Mucosa of gallbladder (tissue), 1 donor: ENCODE data around the gene CNBP. TPM values are rescaled to one million over a fixed set of nuclear protein-coding genes. Genes with fewer than 3 reads are reported as not detected.
A peak's percentile ranks its signal among the peaks of the same experiment; 100 is the strongest.
"Not testable (repeated sequence)": the region's sequence is repeated elsewhere in the genome, so short reads cannot be mapped to it uniquely, and the experiment has no call there.

ENCODE experiments used
- DNase-seq: peaks from one replicate; pipeline ENCODE4 v3.0.0-alpha.2; 2020; ENCODE audit warnings: low spot score
- total RNA-seq: library from RNA; stranded (reverse); gene quantifications from one replicate; pipeline ENCODE4 v1.2.1, GENCODE V29; 2021
- donor health status: DM: no; HTN: no; CAD: no.

Gene CNBP
- total RNA-seq, 1 donor from 2014 or later: 315 TPM

DNA sequence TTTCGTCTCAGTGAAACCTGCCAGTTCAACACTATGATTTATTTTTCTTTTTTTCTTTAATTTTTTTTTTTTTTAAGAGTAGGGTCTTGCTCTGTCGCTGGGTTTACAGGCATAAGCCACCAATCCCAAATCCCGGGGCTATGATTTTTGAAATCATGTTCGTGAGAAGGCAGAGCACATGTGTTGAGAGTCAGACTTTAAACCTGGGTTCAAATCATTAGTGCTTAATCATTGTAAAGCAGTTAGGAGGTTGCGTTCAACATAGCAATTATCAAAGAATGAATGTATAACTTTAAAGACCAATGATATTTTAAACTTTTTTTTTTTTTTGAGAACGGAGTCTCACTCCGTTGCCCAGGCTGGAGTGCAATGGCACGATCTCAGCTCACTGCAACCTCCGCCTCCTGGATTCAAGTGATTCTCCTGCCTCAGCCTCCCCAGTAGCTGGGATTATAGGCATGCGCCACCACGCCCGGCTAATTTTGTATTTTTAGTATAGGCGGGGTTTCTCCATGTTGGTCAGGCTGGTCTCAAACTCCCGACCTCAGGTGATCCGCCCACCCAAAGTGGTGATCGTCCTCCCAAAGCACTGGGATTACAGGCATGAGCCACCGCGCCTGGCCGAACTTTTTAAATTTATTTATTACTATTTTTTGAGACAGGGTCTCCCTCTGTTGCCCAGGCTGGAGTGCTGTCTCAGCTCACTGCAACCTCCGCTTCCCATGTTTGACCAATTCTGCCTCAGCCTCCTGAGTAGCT is 1.3 kb upstream of the CNBP start:
- not testable (repeated sequence) for DNase-seq

DNA sequence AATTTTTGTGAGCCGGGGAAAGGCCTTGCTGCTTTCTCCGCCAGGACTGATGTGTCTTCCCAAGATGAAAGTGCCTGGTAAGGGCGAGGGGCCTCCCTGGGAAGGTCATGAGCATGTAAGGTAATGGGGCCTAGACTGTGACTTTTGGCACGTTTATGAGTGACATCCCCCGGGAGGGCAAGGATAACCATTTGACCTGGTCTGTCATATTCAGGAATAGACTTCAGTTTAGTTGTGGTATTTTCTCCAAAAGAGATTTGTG is 631 bp upstream of the CNBP start:
- no peak for DNase-seq

GRCh38 chr3:129182390-129183185 is 1.1 kb downstream of the CNBP start:
- DNase-seq: no peak

DNA sequence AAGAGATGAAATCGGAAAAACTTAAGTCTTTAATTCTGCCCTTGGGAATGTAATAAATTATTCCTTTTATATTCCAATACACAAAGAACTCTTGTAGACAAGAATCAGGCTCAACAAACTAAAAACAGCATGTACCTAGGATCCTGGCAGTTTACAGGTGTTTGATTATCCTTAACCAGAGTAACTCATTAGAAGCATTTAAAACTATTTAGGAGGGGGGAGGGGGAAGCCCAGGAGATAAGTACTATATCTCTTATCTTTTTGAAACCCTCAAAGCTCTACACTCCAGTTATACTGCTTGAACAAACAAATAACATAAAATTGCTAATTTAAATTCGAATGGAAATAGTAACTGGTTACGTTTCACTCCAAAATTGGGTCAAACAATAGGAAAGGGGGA is 1.9 kb downstream of the CNBP start:
- no peak for DNase-seq

GRCh38 chr3:129180461-129180860 is 3.2 kb downstream of the CNBP start:
- no peak for DNase-seq

GRCh38 chr3:129176051-129176450 is 7.6 kb downstream of the CNBP start:
- no peak for DNase-seq

- no peak for DNase-seq
These were observed 10.0 kb downstream of the CNBP start for GRCh38 chr3:129173725-129174124.

GRCh38 chr3:129173206-129173605 is 10.5 kb downstream of the CNBP start:
- no peak for DNase-seq

GRCh38 chr3:129166579-129167332 is 16.9 kb downstream of the CNBP start:
- no peak for DNase-seq

DNA sequence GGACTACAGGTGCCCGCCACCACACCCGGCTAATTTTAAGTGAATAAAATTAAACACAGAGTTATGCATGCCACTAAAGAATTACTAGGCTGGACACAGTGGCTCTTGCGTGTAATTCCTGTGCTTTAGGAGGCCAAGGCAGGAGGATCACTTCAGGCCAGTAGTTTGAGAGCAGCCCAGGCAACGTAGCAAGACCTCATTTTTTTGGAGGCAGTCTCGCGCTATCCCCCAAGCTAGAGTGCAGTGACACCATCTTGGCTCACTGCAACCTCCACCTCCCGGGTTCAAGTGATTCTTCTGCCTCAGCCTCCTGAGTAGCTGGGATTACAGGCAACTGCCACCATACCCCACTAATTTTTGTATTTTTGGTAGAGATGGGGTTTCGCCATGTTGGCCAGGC is 18.1 kb downstream of the CNBP start:
- DNase-seq: not testable (repeated sequence)

DNA sequence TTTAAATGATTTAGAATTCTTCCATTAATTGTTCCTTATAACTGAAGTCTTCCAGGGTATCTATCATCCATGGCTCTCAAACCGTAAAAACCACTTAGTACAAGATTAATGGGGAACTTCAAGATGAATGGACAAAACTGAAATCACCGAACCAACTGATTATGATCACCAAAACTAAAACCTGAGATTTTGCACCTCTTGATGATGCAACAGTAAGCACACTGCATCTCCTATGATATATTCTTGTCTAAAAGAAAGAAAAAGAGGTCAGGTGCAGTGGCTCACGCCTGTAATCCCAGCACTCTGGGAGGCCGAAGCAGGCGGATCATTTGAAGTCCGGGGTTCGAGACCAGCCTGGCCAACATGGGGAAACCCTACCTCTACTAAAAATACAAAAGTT is 19.2 kb downstream of the CNBP start:
- DNase-seq: no peak

GRCh38 chr3:129162729-129163579 is 20.7 kb downstream of the CNBP start:
- DNase-seq: no peak

- DNase-seq: no peak
These were observed 21.8 kb downstream of the CNBP start for GRCh38 chr3:129161860-129162271.

GRCh38 chr3:129160891-129161859 is 22.5 kb downstream of the CNBP start, which contains the start of gene ISY1:
Gene ISY1 (minus strand): TSS chr3:129161063. CDS start chr3:129160975, 88 bp downstream.
- peak; percentile 93 for DNase-seq

DNA sequence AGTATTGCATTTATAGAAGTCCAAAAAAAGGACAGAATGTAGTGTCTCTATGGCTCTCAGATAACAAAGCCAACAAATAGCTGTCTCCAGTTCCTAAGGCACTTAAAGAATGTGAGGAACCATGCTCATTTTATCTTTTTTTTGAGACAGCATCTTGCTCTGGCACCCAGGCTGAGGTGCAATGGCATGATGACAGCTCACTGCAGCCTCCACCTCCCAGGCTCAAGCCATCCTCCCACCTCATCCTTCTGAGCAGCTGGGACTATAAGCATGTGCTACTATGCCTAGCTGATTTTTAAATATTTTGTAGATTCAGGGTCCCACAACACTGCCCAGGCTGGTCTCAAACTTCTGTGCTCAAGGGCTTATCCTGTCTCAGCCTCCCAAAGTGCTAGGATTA is 38.9 kb downstream of the CNBP start:
- no peak for DNase-seq

DNA sequence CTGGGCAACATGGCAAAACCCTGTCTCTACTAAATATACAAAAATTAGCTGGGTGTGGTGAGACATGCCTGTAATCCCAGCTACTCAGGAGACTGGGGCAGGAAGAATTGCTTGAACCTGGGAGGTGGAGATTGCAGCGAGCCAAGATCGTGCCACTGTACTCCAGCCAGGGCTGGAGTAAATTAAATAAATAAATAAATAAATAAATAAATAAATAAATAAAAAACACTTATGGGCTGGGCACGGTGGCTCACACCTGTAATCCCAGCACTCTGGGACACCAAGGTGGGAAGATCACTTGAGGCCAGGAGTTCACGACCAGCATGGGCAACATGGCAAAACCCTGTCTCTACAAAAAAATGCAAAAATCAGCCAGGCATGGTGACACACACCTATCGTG is 42.7 kb downstream of the CNBP start:
- DNase-seq: not testable (repeated sequence)

DNA sequence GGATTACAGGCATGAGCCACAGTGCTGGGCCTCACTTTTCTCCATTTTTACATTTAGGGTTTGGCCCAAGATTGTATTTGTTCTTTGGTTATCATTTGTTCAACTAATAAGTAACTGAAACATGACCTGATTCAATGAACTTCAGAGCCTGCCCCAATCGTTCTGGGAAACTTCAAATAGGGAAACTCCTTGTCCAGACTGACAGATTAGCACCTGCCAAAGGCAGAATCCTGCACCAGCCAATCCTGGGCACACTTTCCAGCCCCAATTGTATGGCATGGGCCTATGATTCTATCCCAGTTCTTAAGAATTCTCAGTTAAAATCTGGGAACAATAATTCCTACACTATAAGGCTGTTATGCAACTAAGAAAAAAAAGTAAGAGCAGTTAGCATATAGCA is 43.8 kb downstream of the CNBP start:
- DNase-seq: no peak

DNA sequence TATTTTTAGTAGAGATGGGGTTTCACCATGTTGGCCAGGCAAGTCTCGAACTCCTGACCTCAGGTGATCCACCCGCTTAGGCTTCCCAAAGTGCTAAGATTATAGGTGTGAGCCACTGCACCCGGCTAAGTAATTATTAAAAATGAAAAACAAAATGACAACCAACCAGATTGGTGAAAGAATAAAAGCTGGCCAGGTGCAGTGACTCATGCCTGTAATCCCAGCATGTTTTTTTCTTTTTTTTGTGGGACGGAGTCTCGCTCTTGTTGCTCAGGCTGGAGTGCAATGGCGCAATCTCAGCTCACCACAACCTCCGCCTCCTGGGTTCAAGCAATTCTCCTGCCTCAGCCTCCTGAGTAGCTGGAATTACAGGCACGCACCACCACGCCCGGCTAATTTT is 47.4 kb downstream of the CNBP start:
- DNase-seq: not testable (repeated sequence)

DNA sequence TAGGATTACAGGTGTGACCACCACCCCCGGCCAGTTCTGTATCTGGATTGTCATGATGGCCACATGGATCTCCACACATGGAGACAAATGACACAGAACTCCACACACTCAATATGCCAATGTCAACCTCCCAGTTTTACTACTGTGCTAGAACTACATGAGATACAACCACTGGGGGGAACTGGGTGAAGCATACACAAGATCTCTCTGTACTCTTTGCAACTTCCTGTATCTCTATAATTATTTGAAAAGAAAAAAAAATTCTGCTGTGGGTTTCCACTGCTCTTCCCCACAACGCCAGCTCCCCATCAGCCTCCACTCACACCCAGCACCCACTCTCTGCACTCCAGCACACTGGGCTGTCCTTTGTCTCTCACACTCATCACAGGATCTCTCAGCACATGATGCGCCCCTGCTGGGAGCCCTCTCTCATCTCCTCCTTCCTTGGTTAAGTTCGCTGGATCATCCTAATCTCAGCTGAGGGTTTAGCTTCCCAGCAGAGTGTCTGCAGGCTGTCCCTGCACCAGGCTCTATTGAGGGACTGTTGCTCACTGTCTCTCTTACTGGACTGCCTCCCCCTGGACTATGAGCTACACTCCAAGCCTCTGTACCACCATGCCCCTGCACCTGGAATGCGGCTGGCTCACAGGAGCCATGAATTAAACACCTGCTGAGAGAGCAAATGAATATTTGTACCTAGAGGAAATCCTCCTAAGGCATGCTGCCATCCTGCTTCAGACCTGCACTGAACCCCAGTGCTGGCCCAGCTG is 51.4 kb downstream of the CNBP start:
- no peak for DNase-seq
